HG03442 (cell line): Measurements from ENCODE around the gene SYT15B.
"Not testable (repeated sequence)": the region's sequence is repeated elsewhere in the genome, so short reads cannot be mapped to it uniquely, and the experiment has no call there.

ENCODE experiments used
- ATAC-seq: cut with Tn5 transposase; IDR thresholded peaks from one replicate; pipeline ENCODE4 v1.9.1; 2021; ENCODE audit warnings: mild to moderate bottlenecking, moderate library complexity; ENCODE audit not compliant: unreplicated experiment

SYT15B gene

GRCh38 chr10:47763554-47764175 lies at the start of gene SYT15B:
Gene SYT15B, minus strand, starts transcription at chr10:47763592. Its CDS starts 952 bp downstream, at chr10:47762640.
- ATAC-seq = not testable (repeated sequence)

DNA sequence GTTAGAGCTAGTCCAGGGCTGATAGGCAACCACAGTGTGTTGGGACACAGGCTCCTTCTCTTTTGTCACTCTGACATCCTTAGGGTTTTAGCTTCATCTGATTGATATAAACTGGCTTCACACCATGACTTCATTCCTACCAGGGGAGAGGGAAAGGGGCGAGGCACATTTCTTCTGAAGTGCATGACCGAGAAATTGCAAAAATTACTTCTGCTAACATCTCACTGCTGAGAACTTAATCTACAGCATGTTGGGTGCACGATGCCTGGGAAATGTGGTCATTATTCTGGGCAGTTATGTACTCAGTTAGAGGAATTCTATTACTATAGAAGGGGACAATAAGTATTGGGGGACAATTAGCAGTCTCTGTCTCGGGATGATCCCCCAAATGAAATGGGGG lies 16.2 kb upstream of the SYT15B start:
- not testable (repeated sequence) for ATAC-seq

GRCh38 chr10:47775361-47776231 lies 12.2 kb upstream of the SYT15B start:
- ATAC-seq = not testable (repeated sequence)

DNA sequence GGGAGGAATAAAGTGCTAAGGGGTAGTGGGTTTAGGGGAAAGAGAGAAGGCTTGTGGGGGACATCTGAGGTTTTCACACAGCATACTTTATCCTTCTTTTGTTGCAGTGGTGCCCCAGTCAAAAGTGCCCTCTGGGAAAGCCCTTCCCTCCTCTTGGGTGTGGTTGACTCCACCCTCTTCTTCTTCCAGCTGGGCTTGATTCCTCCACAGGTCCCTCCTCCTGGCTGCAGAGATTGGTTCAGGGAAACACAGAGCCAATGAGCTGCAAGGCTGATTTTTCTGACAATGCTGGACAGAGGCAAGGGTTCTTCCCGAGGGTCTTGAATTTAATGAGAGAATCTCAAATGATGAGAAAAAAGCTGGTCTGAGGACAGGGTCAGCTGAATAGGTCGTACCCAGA lies 7.4 kb upstream of the SYT15B start:
- not testable (repeated sequence) for ATAC-seq

GRCh38 chr10:47768578-47769115 lies 5.3 kb upstream of the SYT15B start:
- not testable (repeated sequence) for ATAC-seq

DNA sequence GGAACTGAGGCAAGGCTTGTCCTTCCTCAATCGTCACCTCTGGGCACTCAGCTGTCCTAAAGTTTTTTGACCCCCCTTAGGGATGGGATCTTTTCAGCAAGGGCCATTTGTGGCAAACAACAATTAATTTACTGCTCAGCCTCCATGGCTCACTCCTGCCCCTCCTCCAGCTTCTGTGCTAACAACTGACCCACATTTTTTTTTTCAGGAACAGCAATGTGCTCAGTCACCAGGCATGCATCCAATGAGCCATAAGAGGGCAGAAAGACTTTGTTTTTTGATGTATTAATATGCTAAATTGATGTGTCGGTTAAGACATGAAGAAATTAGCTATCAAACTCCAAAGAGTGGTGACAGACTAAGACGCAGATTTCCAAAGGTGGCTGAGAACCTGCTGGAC lies 4.7 kb upstream of the SYT15B start:
- not testable (repeated sequence) for ATAC-seq

DNA sequence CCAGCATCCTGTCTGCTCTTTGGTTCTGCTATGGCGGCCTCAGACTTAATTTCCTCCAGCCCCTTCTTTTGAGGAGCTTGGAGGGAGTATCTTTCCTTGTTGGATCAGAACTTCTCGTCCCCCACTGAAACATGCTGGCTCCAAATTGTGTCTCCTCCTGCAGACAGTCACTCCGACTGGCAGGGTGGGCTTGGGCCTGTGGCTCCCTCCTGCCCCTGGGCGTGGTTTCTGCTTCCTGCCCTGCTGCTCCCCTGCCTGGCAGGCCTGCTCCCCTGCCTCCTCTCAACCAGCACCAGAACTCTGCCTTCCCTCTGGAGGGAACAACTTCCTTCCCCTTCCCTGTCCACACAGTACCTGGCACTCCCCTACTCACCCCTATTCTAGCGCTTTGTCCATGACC lies 3.8 kb upstream of the SYT15B start:
- not testable (repeated sequence) for ATAC-seq

GRCh38 chr10:47765232-47765631 lies 1.8 kb upstream of the SYT15B start:
- ATAC-seq = not testable (repeated sequence)

GRCh38 chr10:47762674-47763553 lies 478 bp downstream of the SYT15B start:
- ATAC-seq = not testable (repeated sequence)

DNA sequence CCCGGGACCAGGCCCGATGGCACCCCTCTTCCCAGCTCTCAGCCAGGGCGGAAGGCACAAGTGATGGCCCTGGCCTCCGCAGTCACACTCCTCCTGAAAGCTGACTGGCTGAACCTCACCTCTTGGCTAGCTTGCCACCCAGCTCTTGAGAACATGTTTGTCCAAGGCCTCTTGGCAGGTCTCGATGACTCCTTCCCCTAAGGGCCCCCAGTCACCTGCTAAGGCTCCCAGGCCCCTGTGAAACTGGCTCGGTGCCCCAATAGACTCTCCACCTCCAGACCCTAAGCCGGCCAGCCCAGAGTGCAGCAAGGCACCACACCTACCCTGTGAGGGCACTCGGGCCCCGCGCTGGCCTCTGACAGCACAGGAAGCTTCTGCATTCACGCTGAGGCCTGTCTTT lies 4.5 kb downstream of the SYT15B start:
- not testable (repeated sequence) for ATAC-seq

DNA sequence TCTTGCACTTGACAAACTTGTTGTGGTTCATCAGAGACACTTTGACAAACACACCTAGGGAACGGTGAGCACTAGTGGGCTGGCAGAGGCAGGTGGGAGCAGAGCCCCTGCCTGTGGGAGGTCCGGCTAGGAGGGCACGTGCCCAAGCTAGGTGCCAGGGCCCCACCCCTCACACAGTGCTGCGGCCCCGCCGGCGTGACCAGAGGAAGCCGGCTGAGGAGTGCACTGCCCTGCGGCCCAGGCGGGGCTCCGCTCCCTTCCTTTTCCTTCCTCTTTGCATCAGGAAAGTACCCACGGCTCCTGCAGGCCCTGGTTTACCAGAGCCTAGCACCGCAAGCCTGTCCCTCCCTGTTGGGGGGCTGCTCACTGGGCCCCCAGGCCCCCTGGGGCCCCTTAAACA lies 7.2 kb downstream of the SYT15B start:
- not testable (repeated sequence) for ATAC-seq

DNA sequence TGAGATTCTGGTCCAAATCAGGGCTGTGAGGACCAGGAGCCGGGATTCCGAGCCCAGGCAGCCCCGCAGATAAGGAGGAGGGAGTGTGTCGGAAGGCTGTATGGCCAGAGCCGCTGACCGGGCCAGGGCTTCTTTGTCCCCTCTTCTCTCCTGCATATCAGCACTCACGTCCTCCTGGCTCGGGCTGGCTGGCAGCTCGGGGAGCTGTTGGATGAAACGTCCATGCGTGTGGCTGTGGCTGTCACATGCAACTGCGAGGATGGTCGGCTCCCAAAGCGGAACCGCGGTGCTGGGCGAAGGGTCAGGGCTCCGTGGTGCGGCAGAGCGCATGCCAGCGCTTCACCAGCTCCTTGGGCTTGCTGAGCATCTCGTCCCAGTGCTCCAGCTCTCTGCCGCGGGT lies 9.5 kb downstream of the SYT15B start:
- ATAC-seq = not testable (repeated sequence)

DNA sequence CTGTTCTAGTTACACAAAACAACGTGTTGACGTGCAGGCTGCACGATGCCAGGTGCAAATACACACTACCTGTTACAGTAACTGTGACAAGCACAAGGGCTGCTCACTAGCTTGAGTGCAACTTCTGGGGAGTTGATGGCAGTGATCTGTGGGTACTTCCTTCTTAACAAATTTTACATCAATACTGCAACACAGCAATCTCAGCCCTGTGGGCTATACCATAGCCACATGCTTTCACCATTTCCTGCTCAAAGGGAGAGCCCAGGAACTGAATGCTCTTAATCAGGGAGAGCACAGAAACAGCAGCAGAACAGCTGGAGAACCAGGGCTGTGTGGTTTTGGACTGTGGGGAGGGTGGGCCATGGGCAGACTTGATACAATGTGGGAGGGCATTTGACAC lies 10.2 kb downstream of the SYT15B start:
- not testable (repeated sequence) for ATAC-seq

GRCh38 chr10:47751821-47752220 lies 11.6 kb downstream of the SYT15B start:
- ATAC-seq = not testable (repeated sequence)

DNA sequence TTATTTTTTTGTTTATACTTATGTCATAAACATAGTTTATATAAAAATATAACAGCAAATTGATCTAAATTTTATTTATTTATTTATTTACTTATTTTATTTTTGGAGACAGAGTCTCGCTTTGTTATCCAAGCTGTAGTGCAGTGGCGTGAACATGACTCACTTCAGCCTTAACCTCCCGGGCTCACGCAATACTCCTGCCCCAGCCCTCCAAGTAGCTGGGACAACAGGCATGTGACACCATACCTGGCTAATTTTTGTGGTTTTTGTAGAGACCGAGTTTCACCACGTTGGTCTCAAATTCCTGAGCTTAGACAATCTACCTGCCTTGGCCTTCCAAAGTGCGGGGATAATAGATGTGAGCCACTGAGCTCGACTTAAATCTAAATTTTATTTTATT lies 13.0 kb downstream of the SYT15B start:
- ATAC-seq = not testable (repeated sequence)

DNA sequence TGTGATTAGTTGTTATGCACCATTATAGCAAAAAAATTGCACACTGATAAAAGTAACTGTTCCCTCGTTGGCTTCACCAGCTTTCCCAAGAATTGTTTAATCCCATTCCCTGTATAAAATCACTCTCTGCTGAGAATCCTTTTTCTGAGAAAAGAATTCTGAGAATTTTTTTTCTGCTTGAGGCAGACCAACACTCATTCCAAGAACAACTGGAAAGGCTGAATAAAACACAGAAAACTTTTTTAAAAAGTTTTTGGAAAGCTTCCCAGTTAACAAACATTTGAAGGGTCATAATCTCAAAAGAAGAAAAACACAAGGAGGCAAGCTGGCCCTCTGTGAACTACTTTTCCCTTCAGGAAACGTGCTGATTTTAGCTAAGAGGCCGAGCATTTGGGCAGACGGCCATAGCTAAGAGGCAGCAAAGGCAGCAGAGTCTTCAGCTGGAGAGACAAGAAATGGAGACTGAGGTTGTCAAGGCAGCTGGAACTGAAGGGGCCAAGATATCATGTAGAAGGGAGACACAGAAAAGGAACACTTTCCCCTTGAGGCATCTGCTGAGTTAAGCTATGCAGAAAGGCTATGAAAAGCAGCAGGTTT lies 16.5 kb downstream of the SYT15B start:
- ATAC-seq = not testable (repeated sequence)

- not testable (repeated sequence) for ATAC-seq
These were observed 18.5 kb downstream of the SYT15B start for GRCh38 chr10:47744881-47745280.

DNA sequence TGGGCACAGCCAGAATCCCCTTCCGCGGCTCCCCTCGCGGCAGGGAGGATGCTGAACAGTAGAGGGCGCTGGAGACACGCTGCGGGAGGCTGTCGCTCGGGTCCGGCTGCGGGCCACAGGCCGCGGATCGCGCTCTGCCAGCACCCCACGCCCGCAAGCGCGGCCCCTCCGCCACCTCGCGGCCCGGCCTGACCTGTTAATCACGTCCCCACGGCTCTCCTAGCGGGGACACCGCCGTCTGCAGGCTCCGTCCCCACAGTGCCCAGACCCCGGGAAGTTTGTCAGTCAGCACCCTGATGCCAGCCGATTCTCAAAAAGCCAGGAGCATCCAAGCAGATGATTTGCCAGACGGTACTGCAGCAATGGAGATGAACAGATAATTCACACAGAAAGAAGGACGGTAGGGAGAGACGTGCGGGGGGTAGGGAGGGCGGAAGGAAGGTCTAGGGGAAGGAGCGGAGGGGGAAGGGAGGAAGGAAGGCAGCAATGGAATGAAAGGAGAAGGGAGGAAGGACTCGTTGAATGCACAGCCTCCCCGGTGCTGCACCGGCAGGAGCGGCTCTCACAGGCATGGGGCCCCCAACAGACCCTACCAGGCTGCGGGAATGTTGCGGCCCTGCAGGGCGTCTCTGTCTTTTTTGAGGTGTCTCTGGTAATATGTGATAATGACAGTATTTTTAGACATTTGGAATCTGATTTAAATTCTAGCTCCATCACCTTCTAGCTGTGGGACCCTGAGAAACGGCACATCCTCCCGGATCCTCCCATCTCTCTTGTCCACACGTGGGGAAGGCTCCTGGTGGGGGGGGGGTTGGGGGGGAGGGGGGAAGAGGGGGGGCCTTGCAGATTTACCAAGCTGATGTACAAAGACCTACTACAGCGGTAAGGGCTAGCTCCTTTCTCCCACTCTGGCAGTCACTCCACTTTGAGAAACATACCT lies 19.5 kb downstream of the SYT15B start:
- peak; percentile 84 for ATAC-seq

DNA sequence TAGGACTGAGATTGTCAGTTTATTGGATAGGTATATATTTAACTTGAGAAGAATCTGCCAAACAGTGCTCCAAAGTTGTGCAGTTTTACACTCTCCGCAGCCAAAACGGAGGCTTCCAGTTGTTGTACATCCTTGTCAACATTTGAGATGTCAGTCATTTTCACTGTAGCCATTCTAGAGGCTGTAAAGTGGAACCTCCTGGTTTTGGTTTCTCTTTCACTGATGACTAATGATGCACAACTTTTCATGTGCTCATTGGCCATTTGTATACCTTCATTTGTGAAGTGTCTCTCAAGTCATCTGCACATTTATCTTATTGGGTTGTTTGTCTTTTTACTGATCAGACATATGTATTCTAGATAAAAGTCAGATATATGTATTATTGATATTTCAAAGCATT lies 22.5 kb downstream of the SYT15B start:
- ATAC-seq = not testable (repeated sequence)
